Osteocyte (in vitro differentiated cells): ENCODE results near the gene P2RX7. TPM values are rescaled to one million over a fixed set of nuclear protein-coding genes. Genes with fewer than 3 reads are reported as not detected.

ENCODE experiments used
- DNase-seq: peaks from one replicate; pipeline ENCODE4 v3.0.0; 2021; ENCODE audit warnings: mixed read lengths; ENCODE audit not compliant: unreplicated experiment; ENCODE audit errors: extremely low spot score
- H3K27ac Mint-ChIP-seq: one replicate; pipeline ENCODE4 v1.8.0; 2021; ENCODE audit warnings: mild to moderate bottlenecking, mixed read lengths; ENCODE audit not compliant: unreplicated experiment
- H3K27me3 Mint-ChIP-seq: one replicate; pipeline ENCODE4 v1.8.0; 2021; ENCODE audit warnings: mixed read lengths; ENCODE audit not compliant: unreplicated experiment
- H3K36me3 Mint-ChIP-seq: one replicate; pipeline ENCODE4 v1.8.0; 2021; ENCODE audit warnings: mixed read lengths; ENCODE audit not compliant: unreplicated experiment
- H3K4me1 Mint-ChIP-seq: one replicate; pipeline ENCODE4 v1.8.0; 2021; ENCODE audit warnings: mixed read lengths; ENCODE audit not compliant: unreplicated experiment
- H3K4me3 Mint-ChIP-seq: one replicate; pipeline ENCODE4 v1.8.0; 2021; ENCODE audit warnings: mild to moderate bottlenecking, moderate library complexity, mixed read lengths; ENCODE audit not compliant: unreplicated experiment
- H3K9me3 Mint-ChIP-seq: one replicate; pipeline ENCODE4 v1.8.0; 2021; ENCODE audit warnings: mixed read lengths; ENCODE audit not compliant: unreplicated experiment
- total RNA-seq: library from RNA; stranded (reverse); gene quantifications from 2 replicates; pipeline ENCODE4 v1.2.1, GENCODE V29; 2021
- TF ChIP-seq, protein P1 (sequence below): fragments of 200-600 bp; sonication (generic); IDR thresholded peaks from 2 replicates; pipeline ENCODE4 v1.5.0; 2021; ENCODE audit warnings: antibody characterized with exemption, mild to moderate bottlenecking, moderate library complexity

P2RX7 gene
- total RNA-seq, 1 donor from 2014 or later, result 0.30 TPM

DNA sequence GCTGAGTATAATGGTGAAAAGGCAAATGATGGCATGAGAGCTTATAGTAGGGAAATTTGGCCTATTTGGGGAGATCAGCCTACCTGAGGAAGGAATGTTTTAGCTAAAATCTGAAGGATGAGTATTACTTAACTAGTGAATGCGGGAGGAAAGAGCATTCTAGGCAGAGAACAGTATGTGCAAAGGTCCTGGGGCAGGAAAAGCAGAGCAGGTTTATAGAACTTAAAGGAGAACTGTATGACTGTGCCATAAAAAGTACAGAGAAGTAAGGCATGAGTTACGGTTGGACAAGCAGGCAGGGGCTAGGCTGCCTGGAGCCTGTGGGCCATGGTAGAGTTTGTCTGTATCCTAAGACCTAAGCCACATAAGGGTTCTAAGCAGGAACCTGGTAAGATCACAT, 55.6 kb downstream of the P2RX7 start:
- peaks cover 3% of the 10 kb centered on the region for H3K36me3 Mint-ChIP-seq
- H3K27me3 Mint-ChIP-seq, result no peaks in the 10 kb centered on the region
- H3K4me3 Mint-ChIP-seq, result no peak overlapping the region
- TF ChIP-seq, protein P1, sequence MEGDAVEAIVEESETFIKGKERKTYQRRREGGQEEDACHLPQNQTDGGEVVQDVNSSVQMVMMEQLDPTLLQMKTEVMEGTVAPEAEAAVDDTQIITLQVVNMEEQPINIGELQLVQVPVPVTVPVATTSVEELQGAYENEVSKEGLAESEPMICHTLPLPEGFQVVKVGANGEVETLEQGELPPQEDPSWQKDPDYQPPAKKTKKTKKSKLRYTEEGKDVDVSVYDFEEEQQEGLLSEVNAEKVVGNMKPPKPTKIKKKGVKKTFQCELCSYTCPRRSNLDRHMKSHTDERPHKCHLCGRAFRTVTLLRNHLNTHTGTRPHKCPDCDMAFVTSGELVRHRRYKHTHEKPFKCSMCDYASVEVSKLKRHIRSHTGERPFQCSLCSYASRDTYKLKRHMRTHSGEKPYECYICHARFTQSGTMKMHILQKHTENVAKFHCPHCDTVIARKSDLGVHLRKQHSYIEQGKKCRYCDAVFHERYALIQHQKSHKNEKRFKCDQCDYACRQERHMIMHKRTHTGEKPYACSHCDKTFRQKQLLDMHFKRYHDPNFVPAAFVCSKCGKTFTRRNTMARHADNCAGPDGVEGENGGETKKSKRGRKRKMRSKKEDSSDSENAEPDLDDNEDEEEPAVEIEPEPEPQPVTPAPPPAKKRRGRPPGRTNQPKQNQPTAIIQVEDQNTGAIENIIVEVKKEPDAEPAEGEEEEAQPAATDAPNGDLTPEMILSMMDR, result no peak
- no peak overlapping the region for H3K27ac Mint-ChIP-seq
- peaks cover 21% of the 10 kb centered on the region for H3K4me1 Mint-ChIP-seq
- DNase-seq, result no peak
- no peaks in the 10 kb centered on the region for H3K9me3 Mint-ChIP-seq

DNA sequence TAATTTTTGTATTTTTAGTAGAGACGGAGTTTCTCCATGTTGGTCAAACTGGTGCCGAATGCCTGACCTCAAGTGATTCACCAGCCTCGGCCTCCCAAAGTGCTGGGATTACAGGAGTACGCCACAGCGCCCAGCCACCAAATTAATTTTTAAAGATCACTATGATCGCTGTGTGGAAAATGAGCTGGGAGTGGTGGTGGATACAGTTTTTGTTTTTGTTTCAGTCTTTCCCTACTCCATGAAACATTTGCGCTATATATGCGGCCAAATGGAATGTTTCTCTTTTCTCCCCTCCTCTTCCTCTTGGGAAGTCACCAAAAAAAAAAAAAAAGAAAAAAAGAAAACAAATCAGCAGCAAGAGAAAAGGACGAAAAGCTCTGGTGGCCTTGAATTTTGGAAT, 56.5 kb downstream of the P2RX7 start:
- DNase-seq, result no peak
- H3K4me3 Mint-ChIP-seq, result peak overlapping the region; percentile 52
- no peaks in the 10 kb centered on the region for H3K27me3 Mint-ChIP-seq
- H3K27ac Mint-ChIP-seq, result peak overlapping the region; percentile 91
- TF ChIP-seq, protein P1, result no peak
- H3K4me1 Mint-ChIP-seq, result peaks cover 21% of the 10 kb centered on the region
- H3K36me3 Mint-ChIP-seq, result peaks cover 3% of the 10 kb centered on the region
- H3K9me3 Mint-ChIP-seq, result no peaks in the 10 kb centered on the region

DNA sequence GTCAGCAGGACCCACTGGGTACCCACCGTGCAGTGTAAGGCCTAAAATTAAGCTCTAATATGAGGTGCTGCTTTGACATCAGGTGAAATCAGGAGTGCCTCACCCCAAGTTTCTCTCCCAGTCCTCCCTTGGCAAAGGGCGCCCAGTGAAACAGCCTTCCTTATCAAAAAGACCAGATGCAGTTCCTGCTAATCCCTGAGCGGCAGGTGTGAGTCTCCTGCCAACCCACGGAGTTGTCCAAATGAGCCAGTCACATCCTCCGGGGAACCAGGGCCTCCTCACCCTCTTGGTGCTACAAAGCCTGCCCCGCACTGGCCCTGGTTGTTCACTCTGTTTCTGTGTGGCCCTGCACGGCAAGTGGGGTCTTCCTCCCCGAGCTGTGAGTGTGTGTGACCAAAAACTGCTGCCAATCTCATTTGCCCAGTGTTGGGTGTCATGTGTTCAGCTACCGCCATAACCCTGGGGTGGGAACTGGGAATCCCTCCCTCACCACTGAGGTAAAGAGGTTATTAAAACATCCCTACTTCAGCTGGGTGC, 57.0 kb downstream of the P2RX7 start:
- TF ChIP-seq, protein P1, result no peak

DNA sequence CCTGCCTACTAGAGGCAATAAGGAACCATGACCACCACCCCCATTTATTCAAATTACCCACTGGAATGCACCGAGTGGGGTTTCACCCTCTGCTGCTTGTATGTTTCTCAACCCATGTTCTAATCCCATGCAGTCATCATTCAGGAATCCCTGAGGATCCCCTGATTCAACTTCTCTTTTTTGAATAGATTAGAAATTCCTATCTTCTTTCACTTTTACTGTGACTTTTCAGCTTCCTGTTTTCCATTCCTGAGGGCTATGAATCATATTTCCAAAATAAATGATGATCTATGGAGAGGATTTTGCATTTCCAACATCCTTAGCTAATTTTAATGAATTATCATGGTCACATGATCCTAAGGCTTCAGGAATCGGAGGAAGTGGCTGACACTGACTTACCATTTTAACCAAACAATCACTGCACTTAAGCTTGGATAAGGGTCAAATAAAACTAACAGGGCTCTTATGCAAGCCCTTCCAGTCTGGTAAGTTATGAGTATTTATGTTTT, 57.9 kb downstream of the P2RX7 start:
- Mint-ChIP-seq H3K36me3 (peaks cover 3% of the 10 kb centered on the region), H3K4me3 (peak overlapping the region; percentile 24), H3K27ac (peak overlapping the region; percentile 63), H3K4me1 (peaks cover 21% of the 10 kb centered on the region), H3K27me3 (no peaks in the 10 kb centered on the region), H3K9me3 (no peaks in the 10 kb centered on the region)
- TF ChIP-seq, protein P1, result no peak
- DNase-seq, result no peak

More for the DNA sequence above, 57.0 kb downstream of the P2RX7 start:
- Mint-ChIP-seq H3K9me3 (no peaks in the 10 kb centered on the region), H3K4me1 (peaks cover 21% of the 10 kb centered on the region), H3K4me3 (peak overlapping the region; percentile 52), H3K36me3 (peaks cover 3% of the 10 kb centered on the region), H3K27me3 (no peaks in the 10 kb centered on the region), H3K27ac (peak overlapping the region; percentile 91)
- no peak for DNase-seq

DNA sequence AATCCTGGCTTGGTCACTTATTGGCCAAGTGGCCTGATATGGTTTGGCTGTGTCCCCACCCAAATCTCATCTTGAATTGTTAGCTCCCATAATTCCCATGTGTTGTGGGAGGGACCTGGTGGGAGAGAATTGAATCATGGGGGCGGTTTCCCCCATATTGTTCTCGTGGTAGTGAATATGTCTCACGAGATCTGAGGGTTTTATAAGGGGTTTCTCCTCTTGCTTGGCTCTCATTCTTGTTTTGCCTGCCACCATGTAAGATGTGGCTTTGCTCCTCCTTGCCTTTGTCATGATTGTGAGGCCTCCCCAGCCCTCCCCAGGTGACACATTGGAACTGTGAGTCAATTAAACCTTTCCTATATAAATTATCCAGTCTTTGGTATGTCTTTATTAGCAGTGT, 58.5 kb downstream of the P2RX7 start:
- TF ChIP-seq, protein P1, result no peak
- Mint-ChIP-seq H3K27me3 (no peaks in the 10 kb centered on the region), H3K9me3 (no peaks in the 10 kb centered on the region), H3K4me3 (no peak overlapping the region), H3K4me1 (peaks cover 21% of the 10 kb centered on the region), H3K36me3 (peaks cover 3% of the 10 kb centered on the region), H3K27ac (peak overlapping the region; percentile 63)
- DNase-seq, result no peak
